NCI-H1417 treated with DMSO at 0.1 percent for 48 hours (cell line): Measurements from ENCODE around the gene MAGI2.
"Not testable (repeated sequence)": the region's sequence is repeated elsewhere in the genome, so short reads cannot be mapped to it uniquely, and the experiment has no call there.

Experiments
- DNase-seq: peaks from one replicate; lab custom pipeline; 2025; lab: John Stamatoyannopoulos, UW

MAGI2 gene

DNA sequence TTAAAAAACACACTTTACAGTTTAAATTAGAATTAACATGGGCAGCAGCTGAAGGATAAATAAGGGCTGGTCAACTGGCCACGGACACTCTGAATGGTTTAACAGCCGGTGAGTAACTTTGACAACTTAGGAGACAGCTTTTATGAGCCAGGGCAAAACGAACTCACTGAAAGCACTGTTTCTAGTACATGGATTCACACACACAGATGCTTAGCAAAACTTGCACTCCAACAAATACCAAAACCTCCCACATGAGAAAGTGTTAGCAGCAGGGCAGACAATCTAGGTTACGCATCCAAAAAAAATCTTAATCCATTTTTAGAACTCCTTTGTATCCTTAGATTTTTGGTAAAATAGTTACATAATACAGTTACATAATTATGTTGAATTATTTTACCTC, 1168.5 kb downstream of the MAGI2 start:
- no peak for DNase-seq

DNA sequence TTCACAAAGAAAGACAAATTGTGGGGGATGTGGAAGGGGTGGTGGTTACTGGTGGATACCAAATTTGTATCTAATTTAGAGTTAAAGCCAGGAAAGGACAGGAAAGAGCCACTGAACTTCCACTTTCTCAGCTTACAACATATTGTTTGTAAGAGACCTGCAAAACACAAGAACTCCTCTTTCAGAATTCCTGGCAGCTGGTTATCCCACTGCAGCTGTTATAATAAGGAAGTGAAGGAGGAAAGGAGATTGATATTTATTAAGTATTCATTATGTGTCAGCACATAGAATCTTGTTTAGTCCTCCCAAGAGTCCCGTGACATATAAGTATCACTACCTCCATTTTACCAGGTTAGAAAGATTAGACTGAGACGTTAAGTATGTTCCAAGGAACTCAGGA, 1173.2 kb downstream of the MAGI2 start:
- no peak for DNase-seq

DNA sequence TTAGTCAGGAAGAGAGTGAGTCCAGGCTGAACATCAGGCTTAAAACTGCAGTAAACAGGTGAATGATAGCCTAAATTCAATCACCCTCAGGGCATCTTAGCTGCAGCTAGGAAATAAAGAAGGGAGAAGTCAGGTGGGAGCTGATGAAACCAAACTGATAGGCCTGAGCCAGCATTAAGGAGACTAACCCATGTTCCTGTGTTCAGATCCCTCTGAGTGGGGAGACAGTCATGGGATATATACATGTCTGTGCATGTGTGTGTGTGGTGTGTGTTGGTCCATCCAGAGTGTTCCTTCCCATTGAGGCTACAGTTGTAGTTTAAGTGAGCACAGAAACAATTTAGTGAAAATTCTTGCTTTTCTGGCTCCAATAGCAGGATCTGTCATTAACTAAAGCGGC, 1174.0 kb downstream of the MAGI2 start:
- no peak for DNase-seq

DNA sequence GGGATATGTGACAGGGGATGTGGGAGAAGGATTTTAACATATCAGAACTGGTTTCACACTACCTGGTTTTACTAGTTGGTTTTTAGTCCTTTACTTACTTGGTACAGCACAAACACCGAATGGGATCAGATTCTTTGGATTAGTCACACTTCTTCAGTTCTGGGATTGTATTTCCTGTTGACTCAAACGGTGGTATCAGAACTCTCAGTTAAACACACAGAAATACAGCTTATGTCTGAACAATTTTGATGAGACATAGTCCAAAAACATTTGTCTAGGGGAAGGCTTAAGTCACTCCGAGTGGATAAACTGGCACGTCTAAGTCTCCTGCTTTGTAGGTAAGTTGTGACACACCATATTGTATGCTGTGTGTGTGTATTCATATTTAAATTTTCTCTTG, 1174.4 kb downstream of the MAGI2 start:
- no peak for DNase-seq

DNA sequence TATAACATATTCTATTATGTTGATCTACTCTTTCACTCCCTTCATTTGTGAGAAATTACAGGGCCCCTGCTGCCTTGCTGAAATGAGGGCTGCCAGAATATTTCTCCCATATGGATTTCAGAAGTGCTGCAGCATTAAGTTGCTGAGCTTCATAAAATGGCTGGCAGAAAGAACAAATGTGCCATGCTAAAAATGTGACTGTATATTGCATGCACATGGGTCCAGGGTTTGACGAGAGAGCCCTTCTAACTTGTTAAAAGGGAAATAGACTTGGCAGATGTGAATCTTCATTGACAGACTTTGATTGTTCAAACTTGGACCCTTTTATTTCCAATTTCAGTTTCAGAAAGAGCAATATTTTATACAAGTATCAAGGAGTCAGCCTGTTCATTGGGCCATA, 1186.3 kb downstream of the MAGI2 start:
- DNase-seq: no peak

DNA sequence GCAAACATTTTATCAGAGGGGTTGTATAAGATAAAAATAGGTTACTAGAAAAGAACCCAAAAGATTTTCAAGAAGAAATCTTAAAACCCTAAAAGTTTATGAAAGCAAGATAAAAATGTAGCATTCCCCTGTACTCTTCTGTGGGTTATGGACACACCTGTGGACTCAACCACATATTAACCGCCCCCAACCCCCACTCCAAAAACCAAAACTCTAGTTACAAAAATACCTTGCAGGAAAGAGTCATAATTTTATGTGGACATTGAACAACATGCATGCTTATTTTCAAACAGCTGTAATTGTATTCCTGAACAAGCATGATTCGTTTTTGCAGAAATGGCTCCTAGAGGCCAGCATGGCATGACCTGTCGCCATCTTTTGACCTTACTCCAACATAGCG, 1188.0 kb downstream of the MAGI2 start:
- no peak for DNase-seq

DNA sequence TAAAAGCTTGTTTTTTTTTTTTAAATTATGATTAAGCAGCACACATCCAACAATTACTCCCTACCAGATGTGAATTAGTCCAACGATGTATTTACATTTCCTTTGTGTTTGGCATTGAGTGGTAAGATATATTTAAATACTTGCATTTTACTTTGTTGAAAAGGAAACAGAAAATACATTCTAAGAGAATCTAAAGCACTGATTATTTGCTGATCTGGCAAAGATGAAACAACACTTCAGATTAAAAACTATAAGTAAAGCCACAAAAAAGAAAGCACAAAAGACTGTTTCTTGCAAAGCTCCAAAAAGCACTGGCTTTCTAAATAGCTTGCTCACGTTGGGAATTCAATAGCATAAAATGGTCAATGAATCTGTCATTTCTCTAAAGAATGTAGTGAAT, 1188.4 kb downstream of the MAGI2 start:
- DNase-seq: no peak

DNA sequence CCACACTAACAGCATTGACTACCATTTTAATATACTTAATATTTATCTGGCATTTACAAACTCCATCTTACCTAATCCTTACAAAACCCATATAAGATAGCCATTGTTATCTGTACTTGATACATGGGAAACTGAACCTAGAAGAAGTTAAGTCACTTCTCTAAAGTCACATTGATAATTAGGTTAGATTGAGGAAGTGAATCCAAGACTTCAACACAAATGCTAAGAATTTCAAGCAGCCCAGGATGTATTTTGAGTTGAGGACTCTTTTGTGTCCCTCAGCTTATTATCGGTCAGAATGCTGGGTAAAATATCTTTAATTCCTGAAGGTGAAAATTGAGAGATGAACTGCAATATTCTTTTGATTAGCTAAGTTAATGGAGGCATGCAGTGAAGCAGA, 1189.4 kb downstream of the MAGI2 start:
- no peak for DNase-seq

DNA sequence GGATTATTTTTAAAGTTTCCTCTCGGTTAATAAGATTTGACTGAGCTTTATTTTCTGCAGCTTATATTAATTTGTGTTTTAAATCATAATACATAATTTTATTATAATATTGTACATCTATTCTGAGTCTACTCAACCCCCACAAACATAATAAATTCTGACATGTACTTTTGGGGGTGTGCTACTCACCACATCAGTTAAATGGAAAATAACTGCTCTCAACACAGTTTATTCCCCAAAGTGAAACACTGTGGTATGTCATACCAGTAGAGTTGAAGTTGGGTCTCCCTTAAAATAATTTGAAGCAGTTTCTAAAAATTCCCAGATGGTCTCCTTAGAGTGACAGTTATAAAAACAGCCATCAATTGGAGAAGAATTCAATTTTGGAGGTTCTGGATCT, 1191.7 kb downstream of the MAGI2 start:
- DNase-seq: no peak

DNA sequence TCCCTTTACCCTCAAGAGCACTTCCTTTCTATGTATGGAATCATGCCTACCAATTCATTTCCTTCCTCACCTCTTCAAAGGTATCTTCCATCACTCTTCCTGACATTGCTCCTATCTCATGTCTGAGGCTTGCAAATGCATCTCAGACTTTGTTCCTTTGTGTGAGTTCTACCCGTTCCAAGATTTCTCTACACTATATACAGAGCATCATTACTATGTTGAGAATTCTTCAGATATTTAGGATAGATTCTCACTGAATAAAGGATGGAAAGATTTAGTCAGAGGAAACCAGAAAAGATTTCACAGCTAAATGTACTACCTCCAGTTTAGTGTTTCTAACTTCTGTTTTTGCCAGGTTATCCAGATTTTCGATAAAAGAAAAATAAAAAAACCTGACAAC, 1192.2 kb downstream of the MAGI2 start:
- no peak for DNase-seq

DNA sequence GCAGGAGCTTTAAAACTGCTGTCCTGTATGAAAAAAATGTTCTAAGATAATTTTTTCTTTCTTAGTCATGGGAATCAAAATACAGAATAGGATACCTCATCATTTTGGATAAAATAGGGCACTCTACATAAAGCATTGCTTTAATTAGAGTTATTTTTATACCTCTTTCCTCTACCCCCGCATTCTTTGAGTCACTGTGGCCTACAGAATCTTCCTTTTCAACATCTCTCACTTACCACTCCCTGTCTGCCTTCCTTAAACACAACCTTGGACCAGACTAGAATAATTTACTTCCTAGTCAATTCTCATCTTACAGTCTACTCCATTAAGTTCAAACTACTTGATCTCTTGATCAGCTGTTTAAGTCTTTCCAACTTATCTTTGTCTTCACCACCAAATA, 1192.6 kb downstream of the MAGI2 start:
- DNase-seq: no peak

DNA sequence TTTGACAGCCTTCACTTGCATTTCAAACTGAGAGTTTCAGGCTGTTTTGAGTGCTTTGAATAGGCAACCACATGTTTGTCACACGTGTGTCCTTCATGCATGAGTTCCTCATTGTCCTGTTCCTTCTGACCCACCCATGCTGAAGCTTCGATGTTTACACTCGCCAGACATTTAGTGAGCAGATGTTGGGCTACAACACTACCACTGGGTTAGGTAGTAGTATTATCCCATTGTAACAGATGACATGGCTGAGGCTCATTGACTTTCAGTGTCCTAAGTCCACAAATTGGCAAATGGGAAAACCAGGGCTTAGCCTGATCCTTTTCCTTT, 1198.8 kb downstream of the MAGI2 start:
- DNase-seq: no peak

DNA sequence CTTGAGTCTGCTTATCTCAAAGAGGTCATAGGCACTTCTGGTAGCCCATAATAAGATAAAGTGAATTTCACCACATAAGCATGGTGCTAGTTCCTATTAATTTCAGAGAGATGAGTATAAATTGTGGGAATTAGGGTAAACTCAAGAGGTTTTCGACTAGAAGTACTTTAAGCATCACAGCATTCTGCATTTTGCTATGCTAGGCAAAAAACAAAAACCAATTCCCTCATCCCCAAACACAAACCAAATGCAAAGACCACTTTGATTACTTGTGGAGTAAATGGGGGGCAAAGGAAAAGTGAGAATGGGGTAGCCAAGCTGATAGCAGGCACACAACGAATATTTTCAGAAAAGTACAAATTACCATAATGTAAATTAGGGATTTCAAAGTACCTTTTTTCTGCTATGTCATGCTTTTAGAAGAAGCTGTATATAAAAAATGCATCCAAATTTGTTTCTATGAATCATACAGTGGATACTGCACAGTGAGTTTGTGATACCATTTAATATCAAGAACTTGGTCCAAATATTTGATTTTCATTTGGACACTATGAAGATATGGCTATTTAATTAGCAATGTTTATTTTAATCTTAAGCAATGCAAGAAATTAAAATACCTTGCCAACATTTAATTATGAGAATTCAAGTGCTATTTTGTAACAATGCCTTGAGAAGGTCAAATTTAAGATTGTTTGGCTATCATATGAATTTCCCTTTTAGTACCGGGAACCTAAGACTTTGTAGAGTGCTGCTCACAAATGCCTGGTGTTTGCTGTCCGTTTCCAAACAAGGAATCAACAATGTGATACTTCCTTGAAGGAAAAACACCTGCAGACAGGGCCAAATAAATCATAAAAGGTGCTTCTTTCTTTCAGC, 1199.4 kb downstream of the MAGI2 start:
- DNase-seq: no peak

DNA sequence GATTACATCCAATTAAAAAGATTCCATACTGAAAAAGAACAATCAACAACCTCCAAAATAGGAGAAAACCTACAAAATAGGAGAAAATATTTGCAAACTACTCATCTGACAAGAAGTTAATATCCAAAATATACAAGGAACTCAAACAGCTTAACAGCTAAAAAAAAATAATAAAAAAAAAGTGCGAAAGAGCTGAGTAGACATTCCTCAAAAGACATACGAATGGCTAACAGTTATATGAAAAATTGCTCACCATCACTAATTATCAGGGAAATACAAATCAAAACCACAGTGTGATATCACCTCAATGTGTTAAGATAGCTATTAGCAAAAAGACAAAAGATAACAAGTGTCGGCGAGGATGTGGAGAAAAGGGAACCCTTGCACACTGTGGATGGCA, 1204.6 kb downstream of the MAGI2 start:
- no peak for DNase-seq

DNA sequence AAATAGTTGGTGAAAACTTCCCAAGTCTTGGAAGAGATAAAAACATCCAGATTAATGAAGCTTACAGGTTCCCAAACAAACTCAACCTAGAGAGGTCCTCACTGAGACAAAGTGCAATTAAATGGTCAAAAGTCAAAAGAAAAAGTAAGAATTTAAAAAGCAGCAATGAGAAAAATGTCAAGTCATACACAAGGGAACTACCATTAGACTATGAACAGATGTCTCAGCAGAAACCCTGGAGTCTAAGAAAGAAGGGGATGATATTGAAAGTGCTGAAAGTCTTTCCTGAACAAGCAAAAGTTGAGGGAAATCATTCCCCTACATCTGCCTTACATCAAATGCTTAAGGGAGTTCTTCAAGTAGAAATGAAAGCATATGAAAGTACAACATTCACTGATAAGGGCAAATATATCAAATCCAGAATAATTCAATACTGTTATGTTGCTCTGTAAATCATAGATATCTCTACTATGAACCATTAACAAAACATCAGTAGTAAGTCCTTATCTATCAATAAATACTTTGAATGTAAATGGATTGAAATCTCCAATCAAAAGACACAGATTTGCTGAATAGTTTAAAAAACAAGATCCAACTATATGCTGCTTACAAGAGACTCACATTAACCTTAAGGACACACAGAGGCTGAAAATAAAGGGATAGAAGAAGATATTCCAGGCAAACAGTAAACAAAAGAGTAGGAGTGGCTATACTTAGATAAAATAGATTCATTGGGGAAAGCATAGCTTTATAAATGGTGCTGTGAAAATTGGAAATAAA, 1205.4 kb downstream of the MAGI2 start:
- no peak for DNase-seq

DNA sequence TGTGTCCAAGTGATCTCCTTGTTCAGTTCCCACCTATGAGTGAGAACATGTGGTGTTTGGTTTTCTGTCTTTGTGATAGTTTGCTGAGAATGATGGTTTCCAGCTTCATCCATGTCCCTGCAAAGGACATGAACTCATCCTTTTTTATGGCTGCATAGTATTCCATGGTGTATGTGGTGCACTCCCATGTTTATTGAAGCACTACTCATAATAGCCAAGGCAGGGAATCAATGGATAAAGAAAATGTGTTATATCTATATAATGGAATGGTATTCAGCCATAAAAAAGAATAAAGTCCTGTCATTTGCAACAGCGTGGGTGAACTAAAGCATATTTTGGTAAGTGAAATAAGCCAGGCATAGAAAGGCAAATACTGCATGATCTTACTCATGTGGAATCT, 1213.3 kb downstream of the MAGI2 start:
- not testable (repeated sequence) for DNase-seq

DNA sequence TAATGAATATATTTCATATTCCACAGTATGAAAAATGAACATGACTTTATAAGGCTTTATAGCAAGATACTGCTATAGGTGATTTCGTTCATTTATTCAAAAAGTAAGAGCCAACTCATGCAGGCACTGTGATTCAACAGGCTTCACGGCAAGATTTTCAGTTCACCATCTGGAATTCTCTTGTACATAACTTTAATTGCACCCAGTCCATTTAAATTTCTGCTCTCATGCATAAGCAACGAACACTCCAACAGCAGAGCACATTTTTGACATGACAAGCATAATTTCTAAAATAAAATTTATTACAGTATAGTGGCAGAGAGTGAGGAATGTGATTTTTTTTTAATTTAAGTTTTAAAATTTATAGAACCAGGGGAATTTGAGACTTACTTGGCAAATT, 1218.8 kb downstream of the MAGI2 start:
- DNase-seq: no peak

DNA sequence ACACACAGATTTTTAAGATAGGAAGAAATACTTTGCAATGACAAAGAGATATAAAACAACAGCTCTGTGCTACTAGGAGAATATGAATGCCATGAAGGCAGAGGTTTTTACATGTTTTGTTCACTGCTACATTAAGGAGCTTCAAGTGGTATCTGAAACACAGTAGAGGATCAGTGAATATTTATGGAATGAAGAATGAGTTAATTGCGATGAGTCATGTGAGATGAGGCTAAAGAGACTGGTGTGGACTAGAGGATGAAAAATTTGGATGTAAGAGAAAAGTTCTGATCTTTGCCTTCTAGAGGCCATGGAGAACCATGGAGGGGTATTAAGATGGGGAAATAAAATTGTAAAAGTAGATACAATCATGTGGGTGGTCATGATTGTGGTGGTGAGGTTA, 1220.7 kb downstream of the MAGI2 start:
- no peak for DNase-seq

DNA sequence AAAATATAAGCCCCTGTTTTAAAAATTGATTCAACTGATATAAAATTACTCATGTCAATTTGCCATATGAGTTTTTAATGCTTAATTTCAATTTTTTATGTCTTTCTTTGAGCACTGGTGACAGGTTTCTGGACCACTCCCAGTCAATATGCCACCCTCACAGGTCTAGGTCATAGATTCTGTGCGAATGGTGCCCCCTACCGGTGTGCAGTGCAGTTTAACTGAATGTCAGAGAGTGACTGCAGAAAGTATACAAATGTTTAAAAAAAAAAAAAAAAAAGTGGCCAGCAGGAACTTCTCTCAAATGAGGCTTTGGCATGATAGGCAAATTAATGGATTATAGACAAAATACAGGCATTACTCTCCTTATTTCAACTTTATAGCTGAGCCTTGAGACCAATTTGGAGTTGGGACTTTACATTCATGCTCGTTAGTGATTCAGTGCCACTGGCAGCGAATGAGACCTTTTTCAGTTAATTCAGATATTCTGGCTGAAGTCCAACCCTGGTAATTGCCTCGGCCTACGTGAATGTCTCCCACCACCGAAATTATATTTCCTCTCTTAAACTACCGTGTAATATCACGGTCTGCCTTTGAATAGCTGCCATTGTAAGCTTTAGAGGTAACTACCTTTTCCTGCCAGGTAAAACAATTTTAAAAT, 1227.3 kb downstream of the MAGI2 start:
- no peak for DNase-seq

DNA sequence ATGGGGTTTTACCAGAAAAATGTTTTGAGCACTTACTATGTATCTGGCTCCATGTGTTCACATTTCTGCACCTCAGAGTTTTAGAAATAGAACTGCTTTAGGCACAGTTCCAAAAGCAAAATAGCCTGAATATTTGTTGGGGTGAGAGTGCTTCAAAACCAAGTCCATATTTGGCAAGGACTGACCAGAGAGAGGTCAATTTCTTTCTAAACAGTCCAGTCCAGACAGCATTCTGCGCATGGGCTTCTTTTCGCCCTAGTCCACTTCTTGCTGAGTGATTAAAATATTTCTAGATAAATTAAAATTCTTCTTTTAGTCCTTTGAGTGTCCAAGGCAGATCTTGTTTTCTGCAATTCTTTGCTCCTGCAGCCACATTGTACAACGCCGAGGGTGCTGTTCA, 1227.9 kb downstream of the MAGI2 start:
- DNase-seq: no peak

DNA sequence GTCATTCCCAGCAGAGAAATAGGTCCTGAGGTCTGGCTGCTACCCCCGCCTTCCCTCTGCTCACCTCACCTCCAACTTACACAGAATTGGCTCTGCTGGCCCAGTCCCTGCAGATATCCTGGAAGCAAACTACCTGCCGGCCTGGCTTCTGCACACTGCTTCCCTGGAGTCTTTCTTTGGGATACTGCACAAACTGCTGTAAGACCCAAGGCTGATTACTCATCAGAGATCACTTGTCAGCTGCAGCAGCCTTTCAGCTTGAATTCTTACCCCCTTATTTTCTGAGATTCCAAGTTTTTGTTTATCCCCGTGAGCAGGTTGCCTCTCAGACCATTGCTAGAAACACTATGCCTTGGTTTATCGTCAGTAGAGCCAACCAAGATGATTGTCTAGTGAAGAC, 1228.5 kb downstream of the MAGI2 start:
- no peak for DNase-seq

DNA sequence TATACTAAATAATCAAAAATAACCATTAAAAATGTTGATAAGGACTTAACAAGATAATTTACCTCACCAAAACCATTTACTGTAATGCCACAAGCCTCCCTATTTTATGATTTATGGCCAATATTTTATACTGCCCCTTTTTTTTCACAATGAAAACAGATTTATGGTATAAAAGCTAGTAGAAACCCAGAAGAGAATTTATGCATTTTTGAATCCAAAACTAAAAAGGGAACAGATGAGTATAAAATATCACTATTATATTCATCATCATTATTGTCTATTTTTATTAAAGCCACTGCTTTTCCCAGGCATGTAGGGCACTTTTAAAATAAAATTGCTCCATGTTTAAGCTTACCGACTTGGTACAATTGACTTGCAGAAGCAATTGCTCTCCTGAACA, 1229.9 kb downstream of the MAGI2 start:
- DNase-seq: no peak
